ENCODE measurements around the gene ODAD4.

Gene ODAD4

GRCh38 chr17:41893384-41893783, 37.0 kb upstream of the ODAD4 start:
- CTCF ChIA-PET: interaction anchor here (0.8 to 1.6 kb wide), 5 partner anchors 10 to 248 kb away, joined by 3 to 4 read pairs (median 3); no protein-coding TSS in a partner anchor
- no peak overlapping the region for H3K27ac ChIP-seq (ENCODE audit: insufficient read depth in 1 of 2, low read depth in 1 of 2, low read length in 2 of 2, poor library complexity in 1 of 2, severe bottlenecking in 2 of 2)
- 100% methylated on average over 3 of the region's 3 CpGs for WGBS (ENCODE audit: insufficient coverage)
- no peaks in the 10 kb centered on the region for H3K4me1 ChIP-seq (ENCODE audit: control extremely low read depth in 1 of 4, control insufficient read depth in 4 of 4, insufficient read depth in 4 of 4, low read length in 3 of 4)
- POLR2A ChIA-PET: no interaction called here
- no peaks in the 10 kb centered on the region for H3K9me3 ChIP-seq (ENCODE audit: control extremely low read depth in 1 of 5, control insufficient read depth in 4 of 5, insufficient read depth in 2 of 5, low read depth in 1 of 5, low read length in 4 of 5)
- DNase-seq: no peak
- H3K36me3 ChIP-seq (ENCODE audit: control insufficient read depth in 4 of 4, insufficient read depth in 4 of 4, low read length in 3 of 4): peaks cover 7 to 84% (median 72%) of the 10 kb centered on the region in 4 experiments
- no peak overlapping the region for H3K4me3 ChIP-seq (ENCODE audit: control insufficient read depth in 1 of 7, extremely low read depth in 1 of 7, insufficient read depth in 4 of 7, low read depth in 2 of 7, low read length in 6 of 7)
- no peaks in the 10 kb centered on the region for H3K27me3 ChIP-seq (replicated peaks in 2 of 5; ENCODE audit: control insufficient read depth in 4 of 5, insufficient read depth in 5 of 5, low read length in 4 of 5)

GRCh38 chr17:41894791-41895331, 35.6 kb upstream of the ODAD4 start:
- 100% methylated on average over 4 of the region's 7 CpGs for WGBS (ENCODE audit: insufficient coverage)
- CTCF ChIA-PET: interaction anchor here (0.6 to 1.1 kb wide), 2 partner anchors 96 to 120 kb away, joined by 3 read pairs; no protein-coding TSS in a partner anchor
- H3K27me3 ChIP-seq (replicated peaks in 2 of 5; ENCODE audit: control insufficient read depth in 4 of 5, insufficient read depth in 5 of 5, low read length in 4 of 5): no peaks in the 10 kb centered on the region
- H3K4me1 ChIP-seq (ENCODE audit: control extremely low read depth in 1 of 4, control insufficient read depth in 4 of 4, insufficient read depth in 4 of 4, low read length in 3 of 4): no peaks in the 10 kb centered on the region
- H3K27ac ChIP-seq (ENCODE audit: insufficient read depth in 1 of 2, low read depth in 1 of 2, low read length in 2 of 2, poor library complexity in 1 of 2, severe bottlenecking in 2 of 2): peak overlapping the region in 1 of 2 experiments; percentile 44
- no peak for DNase-seq
- no peaks in the 10 kb centered on the region for H3K9me3 ChIP-seq (ENCODE audit: control extremely low read depth in 1 of 5, control insufficient read depth in 4 of 5, insufficient read depth in 2 of 5, low read depth in 1 of 5, low read length in 4 of 5)
- no peak overlapping the region for H3K4me3 ChIP-seq (ENCODE audit: control insufficient read depth in 1 of 7, extremely low read depth in 1 of 7, insufficient read depth in 4 of 7, low read depth in 2 of 7, low read length in 6 of 7)
- peaks cover 8 to 86% (median 71%) of the 10 kb centered on the region in 4 experiments for H3K36me3 ChIP-seq (ENCODE audit: control insufficient read depth in 4 of 4, insufficient read depth in 4 of 4, low read length in 3 of 4)
- POLR2A ChIA-PET: no interaction called here

- 100% methylated on average over 5 of the region's 5 CpGs for WGBS (ENCODE audit: insufficient coverage)
- POLR2A ChIA-PET: no interaction called here
- no peaks in the 10 kb centered on the region for H3K4me1 ChIP-seq (ENCODE audit: control extremely low read depth in 1 of 4, control insufficient read depth in 4 of 4, insufficient read depth in 4 of 4, low read length in 3 of 4)
These were observed 34.8 kb upstream of the ODAD4 start for GRCh38 chr17:41895617-41896016.

GRCh38 chr17:41896726-41897125, 33.7 kb upstream of the ODAD4 start:
- ChIA-PET CTCF (interaction anchor here (1.5 kb wide), 1 partner anchor 87 kb away, joined by 4 read pairs; no protein-coding TSS in a partner anchor), POLR2A (no interaction called here)
- Histone ChIP-seq H3K36me3 (ENCODE audit: control insufficient read depth in 4 of 4, insufficient read depth in 4 of 4, low read length in 3 of 4) (peaks cover 11 to 89% (median 74%) of the 10 kb centered on the region in 4 experiments), H3K9me3 (ENCODE audit: control extremely low read depth in 1 of 5, control insufficient read depth in 4 of 5, insufficient read depth in 2 of 5, low read depth in 1 of 5, low read length in 4 of 5) (no peaks in the 10 kb centered on the region), H3K4me3 (ENCODE audit: control insufficient read depth in 1 of 7, extremely low read depth in 1 of 7, insufficient read depth in 4 of 7, low read depth in 2 of 7, low read length in 6 of 7) (no peak overlapping the region), H3K4me1 (ENCODE audit: control extremely low read depth in 1 of 4, control insufficient read depth in 4 of 4, insufficient read depth in 4 of 4, low read length in 3 of 4) (no peaks in the 10 kb centered on the region), H3K27ac (ENCODE audit: insufficient read depth in 1 of 2, low read depth in 1 of 2, low read length in 2 of 2, poor library complexity in 1 of 2, severe bottlenecking in 2 of 2) (no peak overlapping the region), H3K27me3 (replicated peaks in 2 of 5; ENCODE audit: control insufficient read depth in 4 of 5, insufficient read depth in 5 of 5, low read length in 4 of 5) (no peaks in the 10 kb centered on the region)
- DNase-seq: no peak
- 99% methylated on average over 5 of the region's 6 CpGs for WGBS (ENCODE audit: insufficient coverage)

More at GRCh38 chr17:41895617-41896016, 34.8 kb upstream of the ODAD4 start:
- no peak for DNase-seq
- H3K27me3 ChIP-seq (replicated peaks in 2 of 5; ENCODE audit: control insufficient read depth in 4 of 5, insufficient read depth in 5 of 5, low read length in 4 of 5): no peaks in the 10 kb centered on the region
- no peak overlapping the region for H3K4me3 ChIP-seq (ENCODE audit: control insufficient read depth in 1 of 7, extremely low read depth in 1 of 7, insufficient read depth in 4 of 7, low read depth in 2 of 7, low read length in 6 of 7)
- H3K27ac ChIP-seq (ENCODE audit: insufficient read depth in 1 of 2, low read depth in 1 of 2, low read length in 2 of 2, poor library complexity in 1 of 2, severe bottlenecking in 2 of 2): no peak overlapping the region
- H3K36me3 ChIP-seq (ENCODE audit: control insufficient read depth in 4 of 4, insufficient read depth in 4 of 4, low read length in 3 of 4): peaks cover 8 to 87% (median 72%) of the 10 kb centered on the region in 4 experiments
- H3K9me3 ChIP-seq (ENCODE audit: control extremely low read depth in 1 of 5, control insufficient read depth in 4 of 5, insufficient read depth in 2 of 5, low read depth in 1 of 5, low read length in 4 of 5): no peaks in the 10 kb centered on the region
- CTCF ChIA-PET: interaction anchor here (0.9 to 1.5 kb wide), 2 partner anchors 86 to 155 kb away, joined by 3 to 4 read pairs; no protein-coding TSS in a partner anchor

GRCh38 chr17:41901646-41902045, 28.8 kb upstream of the ODAD4 start:
- Histone ChIP-seq H3K27me3 (replicated peaks in 2 of 5; ENCODE audit: control insufficient read depth in 4 of 5, insufficient read depth in 5 of 5, low read length in 4 of 5) (no peaks in the 10 kb centered on the region), H3K27ac (ENCODE audit: insufficient read depth in 1 of 2, low read depth in 1 of 2, low read length in 2 of 2, poor library complexity in 1 of 2, severe bottlenecking in 2 of 2) (no peak overlapping the region), H3K4me1 (ENCODE audit: control extremely low read depth in 1 of 4, control insufficient read depth in 4 of 4, insufficient read depth in 4 of 4, low read length in 3 of 4) (no peaks in the 10 kb centered on the region), H3K36me3 (ENCODE audit: control insufficient read depth in 4 of 4, insufficient read depth in 4 of 4, low read length in 3 of 4) (peaks cover 26 to 89% (median 72%) of the 10 kb centered on the region in 4 experiments), H3K9me3 (ENCODE audit: control extremely low read depth in 1 of 5, control insufficient read depth in 4 of 5, insufficient read depth in 2 of 5, low read depth in 1 of 5, low read length in 4 of 5) (no peaks in the 10 kb centered on the region), H3K4me3 (ENCODE audit: control insufficient read depth in 1 of 7, extremely low read depth in 1 of 7, insufficient read depth in 4 of 7, low read depth in 2 of 7, low read length in 6 of 7) (no peak overlapping the region)
- WGBS (ENCODE audit: insufficient coverage): 93% methylated on average over 8 of the region's 11 CpGs
- ChIA-PET POLR2A (no interaction called here), CTCF (no interaction called here)
- DNase-seq: no peak

GRCh38 chr17:41904242-41904841, 26.1 kb upstream of the ODAD4 start:
- Histone ChIP-seq H3K27me3 (replicated peaks in 2 of 5; ENCODE audit: control insufficient read depth in 4 of 5, insufficient read depth in 5 of 5, low read length in 4 of 5) (no peaks in the 10 kb centered on the region), H3K4me3 (ENCODE audit: control insufficient read depth in 1 of 7, extremely low read depth in 1 of 7, insufficient read depth in 4 of 7, low read depth in 2 of 7, low read length in 6 of 7) (no peak overlapping the region), H3K27ac (ENCODE audit: insufficient read depth in 1 of 2, low read depth in 1 of 2, low read length in 2 of 2, poor library complexity in 1 of 2, severe bottlenecking in 2 of 2) (no peak overlapping the region), H3K36me3 (ENCODE audit: control insufficient read depth in 4 of 4, insufficient read depth in 4 of 4, low read length in 3 of 4) (peaks cover 25 to 88% (median 64%) of the 10 kb centered on the region in 4 experiments), H3K4me1 (ENCODE audit: control extremely low read depth in 1 of 4, control insufficient read depth in 4 of 4, insufficient read depth in 4 of 4, low read length in 3 of 4) (no peaks in the 10 kb centered on the region), H3K9me3 (ENCODE audit: control extremely low read depth in 1 of 5, control insufficient read depth in 4 of 5, insufficient read depth in 2 of 5, low read depth in 1 of 5, low read length in 4 of 5) (no peaks in the 10 kb centered on the region)
- WGBS (ENCODE audit: insufficient coverage): 98% methylated on average over 4 of the region's 7 CpGs
- ChIA-PET POLR2A (no interaction called here), CTCF (interaction anchor here (1.1 kb wide), 1 partner anchor 11 kb away, joined by 3 read pairs; no protein-coding TSS in a partner anchor)
- DNase-seq: no peak

- POLR2A ChIA-PET: no interaction called here
- H3K27ac ChIP-seq (ENCODE audit: insufficient read depth in 1 of 2, low read depth in 1 of 2, low read length in 2 of 2, poor library complexity in 1 of 2, severe bottlenecking in 2 of 2): no peak overlapping the region
These were observed 25.2 kb upstream of the ODAD4 start for GRCh38 chr17:41905172-41905571.

More at GRCh38 chr17:41905172-41905571, 25.2 kb upstream of the ODAD4 start:
- WGBS (ENCODE audit: insufficient coverage): 94% methylated on average over 3 of the region's 4 CpGs
- no peak for DNase-seq
- no peaks in the 10 kb centered on the region for H3K4me1 ChIP-seq (ENCODE audit: control extremely low read depth in 1 of 4, control insufficient read depth in 4 of 4, insufficient read depth in 4 of 4, low read length in 3 of 4)
- H3K4me3 ChIP-seq (ENCODE audit: control insufficient read depth in 1 of 7, extremely low read depth in 1 of 7, insufficient read depth in 4 of 7, low read depth in 2 of 7, low read length in 6 of 7): no peak overlapping the region
- H3K27me3 ChIP-seq (replicated peaks in 2 of 5; ENCODE audit: control insufficient read depth in 4 of 5, insufficient read depth in 5 of 5, low read length in 4 of 5): no peaks in the 10 kb centered on the region
- CTCF ChIA-PET: interaction anchor here (1.1 kb wide), 1 partner anchor 10 kb away, joined by 3 read pairs; no protein-coding TSS in a partner anchor
- no peaks in the 10 kb centered on the region for H3K9me3 ChIP-seq (ENCODE audit: control extremely low read depth in 1 of 5, control insufficient read depth in 4 of 5, insufficient read depth in 2 of 5, low read depth in 1 of 5, low read length in 4 of 5)
- H3K36me3 ChIP-seq (ENCODE audit: control insufficient read depth in 4 of 4, insufficient read depth in 4 of 4, low read length in 3 of 4): peaks cover 26 to 91% (median 72%) of the 10 kb centered on the region in 4 experiments
